KOPT-K1 (cell line): Measurements from ENCODE around the gene BLOC1S6.

Source experiments
- H3K27ac ChIP-seq: fragments of 200-600 bp; sonication (generic); 2 replicates; pipeline ENCODE4 v1.5.1; 2016; ENCODE audit warnings: antibody characterized with exemption, mild to moderate bottlenecking, low read depth, low read length; ENCODE audit not compliant: poor library complexity, severe bottlenecking
- H3K36me3 ChIP-seq: fragments of 200-600 bp; sonication (generic); 2 replicates; pipeline ENCODE4 v1.5.1; 2017; ENCODE audit warnings: antibody characterized with exemption, mild to moderate bottlenecking, low read length, moderate library complexity; ENCODE audit not compliant: insufficient read depth
- H3K9me3 ChIP-seq: fragments of 200-600 bp; sonication (generic); 2 replicates; pipeline ENCODE4 v1.5.1; 2017; ENCODE audit warnings: antibody characterized with exemption, low read length, mild to moderate bottlenecking; ENCODE audit not compliant: insufficient read depth, poor library complexity, severe bottlenecking

Gene BLOC1S6

GRCh38 chr15:45612790-45613415, 25.7 kb downstream of the BLOC1S6 start:
- Histone ChIP-seq H3K36me3 (0 out of 2 replicates have a peak, but pooled peaks cover 9% of the 10 kb centered on the region), H3K27ac (no peak overlapping the region), H3K9me3 (no peaks in the 10 kb centered on the region)

GRCh38 chr15:45616901-45617323, 29.7 kb downstream of the BLOC1S6 start:
- Histone ChIP-seq H3K9me3 (no peaks in the 10 kb centered on the region), H3K27ac (no peak overlapping the region), H3K36me3 (no peaks in the 10 kb centered on the region)

GRCh38 chr15:45618813-45619212, 31.6 kb downstream of the BLOC1S6 start:
- Histone ChIP-seq H3K9me3 (no peaks in the 10 kb centered on the region), H3K36me3 (no peaks in the 10 kb centered on the region), H3K27ac (no peak overlapping the region)

- no peak overlapping the region for H3K27ac ChIP-seq
- H3K36me3 ChIP-seq = no peaks in the 10 kb centered on the region
- peaks cover 21% of the 10 kb centered on the region for H3K9me3 ChIP-seq
Observed at GRCh38 chr15:45628136-45628535, 41.0 kb downstream of the BLOC1S6 start.

- Histone ChIP-seq H3K9me3 (peaks cover 21% of the 10 kb centered on the region), H3K27ac (no peak overlapping the region), H3K36me3 (no peaks in the 10 kb centered on the region)
Observed at GRCh38 chr15:45630917-45631691, 43.9 kb downstream of the BLOC1S6 start.

GRCh38 chr15:45631776-45632175, 44.6 kb downstream of the BLOC1S6 start:
- no peaks in the 10 kb centered on the region for H3K36me3 ChIP-seq
- H3K27ac ChIP-seq = no peak overlapping the region

GRCh38 chr15:45634432-45635190, 47.4 kb downstream of the BLOC1S6 start, which contains the start of gene SQOR:
TSS of gene SQOR (plus strand) at chr15:45635029. CDS start at chr15:45658924, 23,895 bp downstream.
- peak within 1 kb of the TSS; percentile 45 for H3K27ac ChIP-seq
- no peaks in the 10 kb centered on the region for H3K9me3 ChIP-seq
- no peaks in the 10 kb centered on the region for H3K36me3 ChIP-seq

More at GRCh38 chr15:45631776-45632175, 44.6 kb downstream of the BLOC1S6 start:
- peaks cover 16% of the 10 kb centered on the region for H3K9me3 ChIP-seq

GRCh38 chr15:45635191-45635638, 48.0 kb downstream of the BLOC1S6 start:
- Histone ChIP-seq H3K27ac (peak overlapping the region; percentile 45), H3K36me3 (no peaks in the 10 kb centered on the region), H3K9me3 (no peaks in the 10 kb centered on the region)

- Histone ChIP-seq H3K9me3 (no peaks in the 10 kb centered on the region), H3K27ac (peak overlapping the region; percentile 45)
Observed at GRCh38 chr15:45635763-45636292, 48.6 kb downstream of the BLOC1S6 start.

GRCh38 chr15:45637141-45637540, 50.0 kb downstream of the BLOC1S6 start:
- H3K27ac ChIP-seq = peak overlapping the region; percentile 77
- no peaks in the 10 kb centered on the region for H3K36me3 ChIP-seq
- no peaks in the 10 kb centered on the region for H3K9me3 ChIP-seq

More at GRCh38 chr15:45635763-45636292, 48.6 kb downstream of the BLOC1S6 start:
- H3K36me3 ChIP-seq = no peaks in the 10 kb centered on the region

GRCh38 chr15:45637552-45638033, 50.4 kb downstream of the BLOC1S6 start:
- Histone ChIP-seq H3K36me3 (no peaks in the 10 kb centered on the region), H3K27ac (peak overlapping the region; percentile 77), H3K9me3 (no peaks in the 10 kb centered on the region)

- Histone ChIP-seq H3K9me3 (no peaks in the 10 kb centered on the region), H3K36me3 (no peaks in the 10 kb centered on the region), H3K27ac (no peak overlapping the region)
Observed at GRCh38 chr15:45640616-45641015, 53.4 kb downstream of the BLOC1S6 start.

GRCh38 chr15:45641374-45641781, 54.2 kb downstream of the BLOC1S6 start:
- Histone ChIP-seq H3K9me3 (no peaks in the 10 kb centered on the region), H3K36me3 (no peaks in the 10 kb centered on the region), H3K27ac (no peak overlapping the region)

- no peak overlapping the region for H3K27ac ChIP-seq
- H3K9me3 ChIP-seq = no peaks in the 10 kb centered on the region
- no peaks in the 10 kb centered on the region for H3K36me3 ChIP-seq
Observed at GRCh38 chr15:45641999-45642932, 55.1 kb downstream of the BLOC1S6 start.
